Mucosa of gallbladder (tissue), 1 donor: ENCODE data around the gene FLCN. TPM values are rescaled to one million over a fixed set of nuclear protein-coding genes. Genes with fewer than 3 reads are reported as not detected.

Source experiments
- DNase-seq: peaks from one replicate; pipeline ENCODE4 v3.0.0-alpha.2; 2020; ENCODE audit warnings: low spot score
- total RNA-seq: library from RNA; stranded (reverse); gene quantifications from one replicate; pipeline ENCODE4 v1.2.1, GENCODE V29; 2021
- donor health status: DM: no; HTN: no; CAD: no.

Gene FLCN
- total RNA-seq, 1 donor from 2014 or later = 110 TPM

DNA sequence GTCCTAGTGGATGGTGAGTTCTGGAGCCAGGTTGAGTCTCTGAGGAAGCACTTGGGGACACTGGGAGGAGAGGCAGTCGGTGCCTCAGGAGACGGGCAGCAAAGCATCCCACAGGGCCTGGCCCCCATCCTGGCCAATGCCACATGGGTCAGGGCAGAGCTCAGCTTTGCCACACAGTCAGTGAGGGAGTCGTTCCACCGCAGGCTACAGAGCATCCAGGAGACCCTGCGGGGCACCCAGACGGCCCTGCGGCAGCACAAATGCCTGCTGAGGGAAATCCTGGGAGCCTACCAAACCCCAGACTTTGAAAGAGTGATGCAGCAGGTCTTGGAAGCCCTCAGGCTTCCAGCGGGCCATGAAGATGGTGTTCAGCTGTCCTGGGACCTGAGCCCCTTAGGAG is 70.5 kb downstream of the FLCN start:
- DNase-seq = no peak

DNA sequence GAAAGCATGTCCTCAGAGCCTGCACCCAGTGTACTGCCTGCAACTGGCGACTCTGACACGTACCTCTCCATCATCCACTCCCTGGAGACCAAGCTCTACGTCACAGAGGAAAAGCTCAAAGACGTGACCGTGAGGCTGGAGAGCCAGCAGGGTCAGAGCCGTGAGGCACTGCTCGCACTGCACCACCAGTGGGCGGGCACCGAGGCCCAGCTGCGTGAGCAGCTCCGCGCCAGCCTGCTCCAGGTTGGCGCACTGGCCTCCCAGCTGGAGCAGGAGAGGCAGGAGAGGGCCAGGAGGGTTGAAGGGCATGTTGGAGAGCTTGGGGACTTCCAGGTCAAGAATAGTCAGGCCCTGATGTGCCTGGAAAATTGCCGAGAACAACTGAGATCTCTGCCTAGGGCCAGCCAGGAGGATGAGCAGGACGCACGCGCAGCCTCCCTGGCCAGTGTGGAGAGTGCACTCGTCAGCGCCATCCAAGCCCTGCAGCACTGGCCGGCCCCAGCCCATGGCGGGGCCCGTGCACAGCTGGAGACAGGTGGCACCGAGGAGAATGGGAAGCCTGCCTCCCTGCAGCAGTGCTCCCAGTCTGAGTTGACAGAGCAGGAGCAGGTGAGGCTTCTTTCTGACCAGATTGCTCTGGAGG is 71.2 kb downstream of the FLCN start:
- no peak for DNase-seq

DNA sequence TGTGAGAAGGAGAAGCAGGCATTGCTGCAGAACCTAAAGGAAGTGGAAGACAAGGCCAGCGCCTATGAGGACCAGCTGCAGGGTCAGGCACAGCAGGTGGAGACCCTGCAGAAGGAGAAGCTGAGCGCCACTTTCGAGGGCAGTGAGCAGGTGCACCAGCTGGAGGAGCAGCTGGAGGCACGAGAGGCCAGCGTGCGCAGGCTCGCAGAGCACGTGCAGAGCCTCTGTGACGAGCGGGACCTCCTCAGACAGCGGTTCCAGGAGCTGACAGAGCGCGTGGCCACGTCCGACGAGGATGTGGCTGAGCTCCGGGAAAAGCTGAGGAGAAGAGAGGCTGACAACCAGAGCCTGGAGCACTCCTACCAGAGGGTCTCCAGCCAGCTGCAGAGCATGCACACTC is 72.3 kb downstream of the FLCN start:
- DNase-seq = no peak

DNA sequence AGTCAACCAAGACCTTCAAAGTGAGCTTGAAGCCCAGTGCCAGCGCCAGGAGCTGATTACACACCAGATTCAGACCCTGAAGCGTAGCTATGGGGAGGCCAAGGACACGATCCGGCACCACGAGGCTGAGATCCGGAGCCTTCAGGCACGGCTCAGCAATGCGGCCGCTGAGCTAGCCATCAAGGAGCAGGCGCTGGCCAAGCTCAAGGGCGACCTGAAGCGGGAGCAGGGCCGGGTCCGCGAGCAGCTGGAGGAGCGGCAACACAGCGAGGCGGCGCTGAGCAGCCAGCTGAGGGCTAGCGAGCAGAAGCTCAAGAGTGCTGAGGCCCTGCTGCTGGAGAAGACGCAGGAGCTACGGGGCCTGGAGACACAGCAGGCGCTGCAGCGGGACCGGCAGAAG is 72.8 kb downstream of the FLCN start:
- DNase-seq = no peak

Other genes with a start within 250 kb of the FLCN start
- gene MPRIP, start 194.7 kb downstream of the FLCN start, total RNA-seq = 263 TPM
- 6.4 TPM for gene PLD6, start 30.8 kb downstream of the FLCN start, total RNA-seq
- gene COPS3, start 44.1 kb upstream of the FLCN start, total RNA-seq = 43.8 TPM
- 3.2 TPM for gene NT5M, start 66.2 kb upstream of the FLCN start, total RNA-seq
- gene MED9, start 239.8 kb upstream of the FLCN start, total RNA-seq = 13.9 TPM